HEK293T (cell line): Measurements from ENCODE around the gene LGR6.
"Not testable (repeated sequence)": the region's sequence is repeated elsewhere in the genome, so short reads cannot be mapped to it uniquely, and the experiment has no call there.

Source experiments
- CTCF ChIA-PET: fragments of 350-600 bp; formaldehyde crosslinking; extraction: SDS; loops from one replicate; lab custom pipeline; 2021; ENCODE audit warnings: antibody characterized with exemption, inconsistent platforms; lab: Yijun Ruan, JAX
- POLR2A ChIA-PET: fragments of 350-600 bp; formaldehyde crosslinking; extraction: SDS; loops from one replicate; lab custom pipeline; 2020; ENCODE audit warnings: antibody characterized with exemption, inconsistent platforms; lab: Yijun Ruan, JAX
- DNase-seq: peaks from one replicate; pipeline ENCODE4 v3.0.0; 2012; ENCODE audit warnings: mixed read lengths; ENCODE audit errors: extremely low spot score
- ARNT ChIP-seq: fragments of 450-650 bp; IDR thresholded peaks from 2 replicates; pipeline ENCODE4 v1.6.1; 2017; ENCODE audit warnings: mild to moderate bottlenecking
- BHLHE40 ChIP-seq: fragments of 450-650 bp; IDR thresholded peaks from 2 replicates; pipeline ENCODE4 v1.6.1; 2016; ENCODE audit warnings: mild to moderate bottlenecking, moderate library complexity, borderline replicate concordance
- CTBP1 ChIP-seq: fragments of 450-650 bp; IDR thresholded peaks from 2 replicates; pipeline ENCODE4 v1.6.1; 2016; ENCODE audit warnings: borderline replicate concordance
- ELF4 ChIP-seq: fragments of 450-650 bp; IDR thresholded peaks from 2 replicates; pipeline ENCODE4 v1.6.1; 2017; ENCODE audit warnings: antibody characterized with exemption
- FOXA1 ChIP-seq: fragments of 450-650 bp; IDR thresholded peaks from 2 replicates; pipeline ENCODE4 v1.6.1; 2016; ENCODE audit warnings: mild to moderate bottlenecking
- FOXK2 ChIP-seq: fragments of 450-650 bp; IDR thresholded peaks from 2 replicates; pipeline ENCODE4 v1.6.1; 2016; ENCODE audit warnings: mild to moderate bottlenecking
- FOXM1 ChIP-seq: fragments of 450-650 bp; IDR thresholded peaks from 2 replicates; pipeline ENCODE4 v1.6.1; 2017; ENCODE audit warnings: mild to moderate bottlenecking, borderline replicate concordance
- HDGF ChIP-seq: fragments of 450-650 bp; IDR thresholded peaks from 2 replicates; pipeline ENCODE4 v1.6.1; 2017; ENCODE audit warnings: antibody characterized with exemption, borderline replicate concordance
- L3MBTL2 ChIP-seq: fragments of 450-650 bp; conservative IDR thresholded peaks from 2 replicates; pipeline ENCODE4 v1.6.1; 2016; ENCODE audit warnings: mild to moderate bottlenecking
- LEF1 ChIP-seq: fragments of 450-650 bp; IDR thresholded peaks from 2 replicates; pipeline ENCODE4 v1.6.1; 2017; ENCODE audit warnings: mild to moderate bottlenecking, borderline replicate concordance
- NFRKB ChIP-seq: fragments of 450-650 bp; IDR thresholded peaks from 2 replicates; pipeline ENCODE4 v1.6.1; 2016; ENCODE audit warnings: mild to moderate bottlenecking, moderate library complexity
- PKNOX1 ChIP-seq: fragments of 450-650 bp; IDR thresholded peaks from 2 replicates; pipeline ENCODE4 v1.6.1; 2016
- SP1 ChIP-seq: fragments of 450-650 bp; IDR thresholded peaks from 2 replicates; pipeline ENCODE4 v1.6.1; 2017
- SUZ12 ChIP-seq: fragments of 450-650 bp; IDR thresholded peaks from 2 replicates; pipeline ENCODE4 v1.6.1; 2016; ENCODE audit warnings: mild to moderate bottlenecking
- TARDBP ChIP-seq: fragments of 450-650 bp; IDR thresholded peaks from 2 replicates; pipeline ENCODE4 v1.6.1; 2016
- ZNF384 ChIP-seq: fragments of 450-650 bp; IDR thresholded peaks from 2 replicates; pipeline ENCODE4 v1.6.1; 2016

LGR6 gene

GRCh38 chr1:202193614-202194327 is at the start of gene LGR6:
Gene LGR6 (plus strand): TSS chr1:202193799. CDS start chr1:202193990, 191 bp downstream.
- ChIA-PET POLR2A (no interaction called here), CTCF (interaction anchor here (1.0 to 2.0 kb wide), 5 partner anchors 8 to 123 kb away, joined by 3 to 15 read pairs (median 5); no protein-coding TSS in a partner anchor)
- DNase-seq, result no peak
- TF ChIP-seq ELF4 (no peak), FOXK2 (no peak), BHLHE40 (no peak), FOXM1 (no peak), CTBP1 (no peak), L3MBTL2 (no peak), TARDBP (no peak), FOXA1 (no peak), NFRKB (no peak), ARNT (no peak), HDGF (no peak), ZNF384 (no peak), PKNOX1 (no peak), LEF1 (no peak), SP1 (no peak), SUZ12 (no peak)

- CTCF ChIA-PET, result interaction anchor here (1.0 to 1.1 kb wide), 2 partner anchors 10 to 43 kb away, joined by 3 to 6 read pairs; no protein-coding TSS in a partner anchor
- peak; percentile 85 for DNase-seq
- no peak for TF ChIP-seq ARNT
- TF ChIP-seq ELF4, result no peak
- no peak for TF ChIP-seq FOXK2
- TF ChIP-seq TARDBP, result no peak
- no peak for TF ChIP-seq NFRKB
- no peak for TF ChIP-seq LEF1
- no peak for TF ChIP-seq SUZ12
- TF ChIP-seq ZNF384, result no peak
- no peak for TF ChIP-seq CTBP1
- POLR2A ChIA-PET, result interaction anchor here (2.5 to 3.4 kb wide), 2 partner anchors 9 to 10 kb away, joined by 9 to 14 read pairs; no protein-coding TSS in a partner anchor
These were observed 49.1 kb upstream of the LGR6 start, which contains the start of gene ARL8A for GRCh38 chr1:202144402-202145067. Gene ARL8A (minus strand): TSS chr1:202144737. CDS start chr1:202144572, 165 bp downstream.

GRCh38 chr1:202145068-202145743 is 48.4 kb upstream of the LGR6 start:
- ChIA-PET POLR2A (interaction anchor here (3.4 kb wide), 1 partner anchor 10 kb away, joined by 14 read pairs; no protein-coding TSS in a partner anchor), CTCF (interaction anchor here (1.1 to 2.1 kb wide), 2 partner anchors 9 to 10 kb away, joined by 6 to 13 read pairs; no protein-coding TSS in a partner anchor)
- no peak for DNase-seq
- TF ChIP-seq L3MBTL2 (no peak), FOXA1 (no peak), SP1 (no peak), PKNOX1 (no peak), NFRKB (no peak), FOXM1 (no peak), CTBP1 (no peak), TARDBP (no peak), BHLHE40 (no peak), ARNT (no peak), LEF1 (no peak), SUZ12 (no peak), ELF4 (no peak), FOXK2 (no peak), ZNF384 (no peak), HDGF (no peak)

- CTCF ChIA-PET, result interaction anchor here (2.1 kb wide), 1 partner anchor 10 kb away, joined by 13 read pairs; no protein-coding TSS in a partner anchor
- POLR2A ChIA-PET, result interaction anchor here (3.4 kb wide), 1 partner anchor 10 kb away, joined by 14 read pairs; no protein-coding TSS in a partner anchor
These were observed 47.9 kb upstream of the LGR6 start for GRCh38 chr1:202145744-202146140.

GRCh38 chr1:202146279-202146678 is 47.3 kb upstream of the LGR6 start:
- ChIA-PET CTCF (interaction anchor here (2.1 kb wide), 1 partner anchor 9 kb away, joined by 13 read pairs; no protein-coding TSS in a partner anchor), POLR2A (interaction anchor here (1.4 to 3.4 kb wide), 2 partner anchors 10 to 11 kb away, joined by 3 to 14 read pairs; no protein-coding TSS in a partner anchor)
- DNase-seq, result no peak
- TF ChIP-seq FOXK2, result no peak
- TF ChIP-seq TARDBP, result no peak

More at GRCh38 chr1:202145744-202146140, 47.9 kb upstream of the LGR6 start:
- DNase-seq, result not testable (repeated sequence)

GRCh38 chr1:202146993-202147392 is 46.6 kb upstream of the LGR6 start:
- ChIA-PET CTCF (interaction anchor here (2.1 kb wide), 1 partner anchor 8 kb away, joined by 13 read pairs; no protein-coding TSS in a partner anchor), POLR2A (interaction anchor here (1.4 kb wide), 1 partner anchor 9 kb away, joined by 3 read pairs; no protein-coding TSS in a partner anchor)
- TF ChIP-seq FOXK2 (no peak), PKNOX1 (no peak), L3MBTL2 (no peak), ZNF384 (no peak), LEF1 (no peak), SUZ12 (no peak), BHLHE40 (no peak), FOXM1 (no peak), CTBP1 (no peak), ARNT (no peak), SP1 (no peak), NFRKB (no peak), HDGF (no peak), TARDBP (no peak), FOXA1 (no peak), ELF4 (no peak)
- DNase-seq, result no peak
